Activated T-helper 1 cell treated with Interleukin-2 at 50 U/mL for 16 hours (primary cell): ENCODE data around the gene MSMP.

ENCODE experiments used
- DNase-seq: peaks from one replicate; pipeline ENCODE4 v3.0.0-alpha.2; 2020; ENCODE audit warnings: low read depth

Gene MSMP

GRCh38 chr9:35771534-35771933 is 17.5 kb upstream of the MSMP start:
- no peak for DNase-seq

GRCh38 chr9:35771075-35771433 is 17.0 kb upstream of the MSMP start:
- DNase-seq = no peak

- no peak for DNase-seq
Measured at GRCh38 chr9:35769763-35770162, 15.7 kb upstream of the MSMP start.

GRCh38 chr9:35767458-35767857 is 13.4 kb upstream of the MSMP start:
- DNase-seq = no peak

GRCh38 chr9:35766997-35767396 is 12.9 kb upstream of the MSMP start:
- DNase-seq = no peak

- no peak for DNase-seq
Measured at GRCh38 chr9:35763803-35764202, 9.7 kb upstream of the MSMP start.

GRCh38 chr9:35763181-35763580 is 9.1 kb upstream of the MSMP start:
- DNase-seq = no peak

GRCh38 chr9:35760651-35761050 is 6.6 kb upstream of the MSMP start:
- no peak for DNase-seq

GRCh38 chr9:35759795-35760194 is 5.7 kb upstream of the MSMP start:
- no peak for DNase-seq

- no peak for DNase-seq
Measured at GRCh38 chr9:35758475-35759050, 4.5 kb upstream of the MSMP start.

GRCh38 chr9:35757892-35758275 is 3.8 kb upstream of the MSMP start:
- DNase-seq = no peak

- no peak for DNase-seq
Measured at GRCh38 chr9:35757226-35757891, 3.3 kb upstream of the MSMP start.

- DNase-seq = peak; percentile 57
Measured at GRCh38 chr9:35756275-35757225, 2.5 kb upstream of the MSMP start.

- DNase-seq = no peak
Measured at GRCh38 chr9:35755071-35755470, 995 bp upstream of the MSMP start.

- no peak for DNase-seq
Measured at GRCh38 chr9:35753466-35753865, 610 bp downstream of the MSMP start.

- no peak for DNase-seq
Measured at GRCh38 chr9:35750256-35750531, 3.9 kb downstream of the MSMP start.

- DNase-seq = peak; percentile 17
Measured at GRCh38 chr9:35749515-35750255, 4.4 kb downstream of the MSMP start.

- peak; percentile 60 for DNase-seq
Measured at GRCh38 chr9:35748858-35749514, 5.1 kb downstream of the MSMP start, which contains the start of the genes GBA2 and RGP1. Gene GBA2, minus strand, starts transcription at chr9:35749228. Its CDS starts 524 bp downstream, at chr9:35748704. Gene RGP1, plus strand, starts transcription at chr9:35749287. Its CDS starts 469 bp downstream, at chr9:35749756.

- no peak for DNase-seq
Measured at GRCh38 chr9:35748242-35748857, 5.7 kb downstream of the MSMP start.

- no peak for DNase-seq
Measured at GRCh38 chr9:35746583-35746982, 7.5 kb downstream of the MSMP start.

- no peak for DNase-seq
Measured at GRCh38 chr9:35745569-35745968, 8.5 kb downstream of the MSMP start.
